LNCAP (cell line): ENCODE data around the gene TRIM66.

Source experiments
- CTCF ChIP-seq: fragments of 450-650 bp; IDR thresholded peaks from 2 replicates; pipeline ENCODE4 v1.5.1; 2017; ENCODE audit warnings: mild to moderate bottlenecking

Gene TRIM66

GRCh38 chr11:8704136-8704535 is 21.7 kb upstream of the TRIM66 start:
- no peak for TF ChIP-seq CTCF

GRCh38 chr11:8702598-8702915 is 20.1 kb upstream of the TRIM66 start:
- TF ChIP-seq CTCF, result no peak

GRCh38 chr11:8701891-8702597 is 19.6 kb upstream of the TRIM66 start:
- TF ChIP-seq CTCF, result no peak

GRCh38 chr11:8699903-8700302 is 17.4 kb upstream of the TRIM66 start:
- TF ChIP-seq CTCF, result no peak

GRCh38 chr11:8698917-8699441 is 16.5 kb upstream of the TRIM66 start:
- TF ChIP-seq CTCF, result no peak

- TF ChIP-seq CTCF, result no peak
Measured at GRCh38 chr11:8698379-8698851, 15.9 kb upstream of the TRIM66 start.

- TF ChIP-seq CTCF, result no peak
Measured at GRCh38 chr11:8697054-8697453, 14.6 kb upstream of the TRIM66 start.

- TF ChIP-seq CTCF, result no peak
Measured at GRCh38 chr11:8694137-8694536, 11.7 kb upstream of the TRIM66 start.
